Measurements from ENCODE around the gene WDR64. TPM values are rescaled to one million over a fixed set of nuclear protein-coding genes. Genes with fewer than 3 reads are reported as not detected.

The WDR64 gene
- total and polyA plus RNA-seq, 2 of the 13 experiments (the other 11 are each of a cell fraction or from before 2014, with no cell fraction given): not detected

- POLR2A ChIA-PET: no interaction called here
- in situ Hi-C loops (cut with HindIII; ENCODE audit: extremely low pct_ligation_motif_present, low pct_unique_long_range_greater_than_20kb): no loop called here
- 21% methylated on average over 4 of the region's 4 CpGs for WGBS (ENCODE audit: low lambda C conversion rate)
Measured at GRCh38 chr1:241773991-241774390, 121.9 kb downstream of the WDR64 start.

More at GRCh38 chr1:241773991-241774390, 121.9 kb downstream of the WDR64 start:
- BruUV-seq (replicated peaks): no TSS peak
- no peak for TF ChIP-seq ZNF562 (CRISPR knock-in tag; IDR thresholded peaks at IDR 0.05; ENCODE audit: borderline replicate concordance)
- TF ChIP-seq SNAPC4 (CRISPR knock-in tag; IDR thresholded peaks at IDR 0.05): no peak
- no peak overlapping the region for H3K27ac ChIP-seq (ENCODE audit: extremely low read length, insufficient read depth, low read length)
- no peaks in the 10 kb centered on the region for H3K27me3 ChIP-seq (ENCODE audit: control insufficient read depth in 1 of 2, insufficient read depth in 2 of 2, low read length in 2 of 2)
- H4K20me1 ChIP-seq (ENCODE audit: insufficient read depth, low read length): no peaks in the 10 kb centered on the region
- no peaks in the 10 kb centered on the region for H3K79me2 ChIP-seq (ENCODE audit: insufficient read depth, low read length)
- DNase-seq (ENCODE audit: low spot score) (no peak), FAIRE-seq (no peak), ATAC-seq (no peak)
- CTCF ChIA-PET (ENCODE audit: low intra/inter-chr PET ratio, low total read pairs): no interaction called here
- H3K4me2 ChIP-seq (ENCODE audit: low read depth, low read length): no peak overlapping the region
- H3K4me1 ChIP-seq (ENCODE audit: insufficient read depth, low read length): no peaks in the 10 kb centered on the region
- intact Hi-C loops (cut with micrococcal nuclease; ENCODE audit: unreplicated experiment): no loop called here
- no peak overlapping the region for H2AFZ ChIP-seq (ENCODE audit: low read length)
- no peak overlapping the region for H3K9ac ChIP-seq (ENCODE audit: insufficient read depth, low read depth, low read length)
- H3K36me3 ChIP-seq (replicated peaks in 1 of 2; ENCODE audit: control insufficient read depth in 1 of 2, insufficient read depth in 2 of 2, low read length in 2 of 2): no peaks in the 10 kb centered on the region
- no peak overlapping the region for H3K4me3 ChIP-seq (replicated peaks in 1 of 3; ENCODE audit: insufficient read depth in 1 of 3, low read depth in 2 of 3, low read length in 3 of 3)
- H3K9me3 ChIP-seq (ENCODE audit: low read length): no peaks in the 10 kb centered on the region
